ENCODE data around the gene PGC.

DNA sequence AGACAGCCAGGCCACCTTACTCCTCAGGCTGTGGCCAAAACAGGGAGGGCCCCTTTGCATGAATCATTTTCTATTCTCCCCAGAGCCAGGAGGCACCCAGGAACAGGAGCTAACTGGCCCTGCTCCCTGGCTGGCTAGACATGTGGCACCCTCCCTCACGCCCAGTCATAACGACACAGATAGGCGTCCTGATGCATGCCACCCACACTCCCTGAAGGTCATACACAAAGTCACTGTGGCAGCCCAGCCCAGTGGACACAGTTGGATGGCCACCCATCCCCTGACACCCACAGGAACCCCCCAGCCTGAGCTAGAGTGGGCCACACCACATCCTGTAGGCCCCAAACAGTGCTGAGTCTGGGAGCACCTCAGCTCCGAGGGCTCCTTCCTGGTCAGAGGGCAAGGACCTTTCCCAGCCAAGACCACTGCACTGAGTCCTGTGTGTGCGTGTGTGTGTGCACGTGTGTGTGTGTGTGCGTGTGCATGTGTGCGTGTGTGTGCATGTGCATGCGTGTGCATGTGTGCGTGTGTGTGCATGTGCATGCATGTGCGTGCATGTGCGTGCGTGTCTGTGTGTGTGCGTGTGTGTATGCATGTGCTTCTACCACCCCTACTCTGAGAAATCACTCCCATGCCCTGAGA is 33.4 kb downstream of the PGC start:
- TF ChIP-seq POLR2AphosphoS5 (IDR thresholded peaks at IDR 0.05; ENCODE audit: low read depth, low read length), result no peak
- TF ChIP-seq TAF1 (IDR thresholded peaks at IDR 0.05; ENCODE audit: borderline replicate concordance, insufficient read depth, low read length), result no peak
- TF ChIP-seq, protein P1, sequence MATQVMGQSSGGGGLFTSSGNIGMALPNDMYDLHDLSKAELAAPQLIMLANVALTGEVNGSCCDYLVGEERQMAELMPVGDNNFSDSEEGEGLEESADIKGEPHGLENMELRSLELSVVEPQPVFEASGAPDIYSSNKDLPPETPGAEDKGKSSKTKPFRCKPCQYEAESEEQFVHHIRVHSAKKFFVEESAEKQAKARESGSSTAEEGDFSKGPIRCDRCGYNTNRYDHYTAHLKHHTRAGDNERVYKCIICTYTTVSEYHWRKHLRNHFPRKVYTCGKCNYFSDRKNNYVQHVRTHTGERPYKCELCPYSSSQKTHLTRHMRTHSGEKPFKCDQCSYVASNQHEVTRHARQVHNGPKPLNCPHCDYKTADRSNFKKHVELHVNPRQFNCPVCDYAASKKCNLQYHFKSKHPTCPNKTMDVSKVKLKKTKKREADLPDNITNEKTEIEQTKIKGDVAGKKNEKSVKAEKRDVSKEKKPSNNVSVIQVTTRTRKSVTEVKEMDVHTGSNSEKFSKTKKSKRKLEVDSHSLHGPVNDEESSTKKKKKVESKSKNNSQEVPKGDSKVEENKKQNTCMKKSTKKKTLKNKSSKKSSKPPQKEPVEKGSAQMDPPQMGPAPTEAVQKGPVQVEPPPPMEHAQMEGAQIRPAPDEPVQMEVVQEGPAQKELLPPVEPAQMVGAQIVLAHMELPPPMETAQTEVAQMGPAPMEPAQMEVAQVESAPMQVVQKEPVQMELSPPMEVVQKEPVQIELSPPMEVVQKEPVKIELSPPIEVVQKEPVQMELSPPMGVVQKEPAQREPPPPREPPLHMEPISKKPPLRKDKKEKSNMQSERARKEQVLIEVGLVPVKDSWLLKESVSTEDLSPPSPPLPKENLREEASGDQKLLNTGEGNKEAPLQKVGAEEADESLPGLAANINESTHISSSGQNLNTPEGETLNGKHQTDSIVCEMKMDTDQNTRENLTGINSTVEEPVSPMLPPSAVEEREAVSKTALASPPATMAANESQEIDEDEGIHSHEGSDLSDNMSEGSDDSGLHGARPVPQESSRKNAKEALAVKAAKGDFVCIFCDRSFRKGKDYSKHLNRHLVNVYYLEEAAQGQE (IDR thresholded peaks at IDR 0.05; ENCODE audit: insufficient read depth in 1 of 2, low read depth in 2 of 2, low read length in 2 of 2), result no peak
- TF ChIP-seq FOXP2 (optimal IDR thresholded peaks at IDR 0.05; ENCODE audit: borderline replicate concordance, extremely low read depth, extremely low read length, insufficient read depth), result no peak

Measured in PFSK-1 (cell line).